ENCODE results near the gene ANKRD18A. TPM values are rescaled to one million over a fixed set of nuclear protein-coding genes. Genes with fewer than 3 reads are reported as not detected.
"Not testable (repeated sequence)": the region's sequence is repeated elsewhere in the genome, so short reads cannot be mapped to it uniquely, and the experiment has no call there.

Gene ANKRD18A
- total RNA-seq, 1 donor from 2014 or later: 3.0 TPM

GRCh38 chr9:38554966-38555365, 65.4 kb downstream of the ANKRD18A start:
- DNase-seq (ENCODE audit: low spot score); intact Hi-C loops (cut with DNase I): not testable (repeated sequence)

- intact Hi-C loops (cut with DNase I); DNase-seq (ENCODE audit: low spot score): not testable (repeated sequence)
Measured at GRCh38 chr9:38553019-38553418, 67.4 kb downstream of the ANKRD18A start.

- DNase-seq (ENCODE audit: low spot score); intact Hi-C loops (cut with DNase I): not testable (repeated sequence)
Measured at GRCh38 chr9:38546497-38547163, 73.8 kb downstream of the ANKRD18A start.

DNA sequence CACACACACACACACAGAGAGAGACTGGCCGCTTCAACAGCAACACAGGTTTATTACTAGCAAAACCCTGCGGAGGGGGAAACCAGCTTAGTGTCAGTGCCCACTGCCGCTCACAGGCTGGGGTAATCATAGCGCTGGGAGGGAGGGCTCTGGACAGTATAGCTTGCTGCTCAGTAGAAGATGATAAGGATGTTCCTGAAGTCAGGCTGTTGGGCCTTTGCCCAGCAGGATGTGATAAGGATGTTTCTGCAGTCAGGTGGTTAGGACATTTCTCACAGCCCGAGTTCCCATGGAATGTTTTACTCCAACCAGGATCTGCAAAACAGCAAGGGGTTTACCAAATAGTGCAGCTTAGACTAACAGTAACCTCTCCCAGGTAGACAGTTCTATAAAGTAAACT, 79.9 kb downstream of the ANKRD18A start:
- DNase-seq (ENCODE audit: low spot score); intact Hi-C loops (cut with DNase I): not testable (repeated sequence)

DNA sequence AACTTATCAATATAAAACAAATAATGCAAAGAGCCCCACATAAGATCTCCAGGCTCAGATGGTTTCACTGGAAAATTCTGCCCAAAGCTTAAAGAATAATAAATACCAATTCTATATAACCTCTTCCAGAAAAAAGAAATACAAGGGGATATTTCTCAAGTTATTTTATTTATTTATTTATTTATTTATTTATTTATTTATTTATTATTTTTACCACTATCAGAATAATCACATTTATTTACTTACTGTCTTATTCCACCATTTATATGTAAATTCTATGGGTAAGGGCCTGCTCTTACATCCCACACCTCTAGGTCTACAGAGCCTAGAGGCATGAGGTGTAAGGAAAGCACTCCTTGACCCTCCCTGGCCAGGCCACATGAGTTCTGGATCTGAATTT, 91.1 kb downstream of the ANKRD18A start:
- no peak for DNase-seq (ENCODE audit: low spot score)
- intact Hi-C loops (cut with DNase I): no loop called here

GRCh38 chr9:38527503-38527902, 92.9 kb downstream of the ANKRD18A start:
- intact Hi-C loops (cut with DNase I): no loop called here
- DNase-seq (ENCODE audit: low spot score): no peak

GRCh38 chr9:38526591-38526990, 93.8 kb downstream of the ANKRD18A start:
- intact Hi-C loops (cut with DNase I): no loop called here
- DNase-seq (ENCODE audit: low spot score): no peak

GRCh38 chr9:38523121-38523520, 97.3 kb downstream of the ANKRD18A start:
- intact Hi-C loops (cut with DNase I): no loop called here
- DNase-seq (ENCODE audit: low spot score): no peak

GRCh38 chr9:38521762-38522161, 98.6 kb downstream of the ANKRD18A start:
- no peak for DNase-seq (ENCODE audit: low spot score)
- intact Hi-C loops (cut with DNase I): no loop called here

Other genes with a start within 250 kb of the ANKRD18A start
- gene ALDH1B1, start 227.9 kb downstream of the ANKRD18A start, total RNA-seq: 21.0 TPM
- 0.30 TPM for gene IGFBPL1, start 196.1 kb downstream of the ANKRD18A start, total RNA-seq
- not detected for gene FAM240B, start 99.5 kb upstream of the ANKRD18A start, total RNA-seq

Data from cardiac septum (tissue), 1 donor.